ENCODE measurements around the gene DBNL.

DBNL gene

GRCh38 chr7:44045226-44046014 lies 918 bp downstream of the DBNL start:
- DNase-seq = no peak

- peak; percentile 48 for DNase-seq
Measured at GRCh38 chr7:44046321-44047061, 2.0 kb downstream of the DBNL start.

- no peak for DNase-seq
Measured at GRCh38 chr7:44048031-44048795, 3.7 kb downstream of the DBNL start.

- DNase-seq = no peak
Measured at GRCh38 chr7:44050121-44050914, 5.8 kb downstream of the DBNL start.

GRCh38 chr7:44050915-44051560 lies 6.5 kb downstream of the DBNL start:
- DNase-seq = peak; percentile 26

GRCh38 chr7:44051611-44052220 lies 7.2 kb downstream of the DBNL start:
- no peak for DNase-seq

GRCh38 chr7:44052771-44053365 lies 8.4 kb downstream of the DBNL start:
- DNase-seq = no peak

- no peak for DNase-seq
Measured at GRCh38 chr7:44056681-44057080, 12.2 kb downstream of the DBNL start.

- no peak for DNase-seq
Measured at GRCh38 chr7:44057181-44057848, 12.8 kb downstream of the DBNL start.

- no peak for DNase-seq
Measured at GRCh38 chr7:44057849-44058758, 13.6 kb downstream of the DBNL start.

- DNase-seq = no peak
Measured at GRCh38 chr7:44058759-44059218, 14.3 kb downstream of the DBNL start.

- no peak for DNase-seq
Measured at GRCh38 chr7:44059219-44060090, 15.0 kb downstream of the DBNL start.

- no peak for DNase-seq
Measured at GRCh38 chr7:44060091-44060947, 15.8 kb downstream of the DBNL start.

- no peak for DNase-seq
Measured at GRCh38 chr7:44060948-44061644, 16.6 kb downstream of the DBNL start.

- no peak for DNase-seq
Measured at GRCh38 chr7:44061645-44062179, 17.2 kb downstream of the DBNL start.

- DNase-seq = no peak
Measured at GRCh38 chr7:44062180-44062902, 17.8 kb downstream of the DBNL start.
